H9 (cell line): ENCODE data around the gene LRRFIP1. TPM values are rescaled to one million over a fixed set of nuclear protein-coding genes. Genes with fewer than 3 reads are reported as not detected.

Source experiments
- DNase-seq: peaks from one replicate; pipeline ENCODE4 v3.0.0-alpha.2; 2017
- H2AFZ ChIP-seq: one replicate; pipeline ENCODE4 v1.6.1; 2013; ENCODE audit warnings: mild to moderate bottlenecking, low read length, control low read depth, moderate library complexity
- H2AK5ac ChIP-seq: 2 replicates; pipeline ENCODE4 v1.6.1; 2013; ENCODE audit warnings: low read length, control low read depth, mixed read lengths; ENCODE audit not compliant: insufficient read length
- H2BK120ac ChIP-seq: one replicate; pipeline ENCODE4 v1.6.1; 2013; ENCODE audit warnings: low read depth, mild to moderate bottlenecking, low read length, control low read depth, inconsistent platforms; ENCODE audit not compliant: poor library complexity, severe bottlenecking
- H2BK12ac ChIP-seq: 2 replicates; pipeline ENCODE4 v1.6.1; 2013; ENCODE audit warnings: low read length, control low read depth, mixed read lengths, low read depth; ENCODE audit not compliant: insufficient read length
- H2BK15ac ChIP-seq: 2 replicates; pipeline ENCODE4 v1.6.1; 2013; ENCODE audit warnings: low read depth, low read length, control low read depth
- H2BK20ac ChIP-seq: one replicate; pipeline ENCODE4 v1.6.1; 2013; ENCODE audit warnings: low read depth, mild to moderate bottlenecking, low read length, control low read depth, inconsistent platforms; ENCODE audit not compliant: poor library complexity, severe bottlenecking
- H2BK5ac ChIP-seq: 2 replicates; pipeline ENCODE4 v1.6.1; 2013; ENCODE audit warnings: low read length, control low read depth, mixed read lengths; ENCODE audit not compliant: insufficient read length
- H3K14ac ChIP-seq: 2 replicates; pipeline ENCODE4 v1.6.1; 2013; ENCODE audit warnings: low read length, control low read depth; ENCODE audit not compliant: insufficient read depth
- H3K18ac ChIP-seq: 2 replicates; pipeline ENCODE4 v1.6.1; 2013; ENCODE audit warnings: low read depth, mild to moderate bottlenecking, mixed read lengths, low read length, control low read depth; ENCODE audit not compliant: insufficient read length
- H3K23ac ChIP-seq: 2 replicates; pipeline ENCODE4 v1.6.1; 2013; ENCODE audit warnings: low read length, control low read depth, mixed read lengths, low read depth; ENCODE audit not compliant: insufficient read length
- H3K23me2 ChIP-seq: 2 replicates; pipeline ENCODE4 v1.6.1; 2013; ENCODE audit warnings: low read depth, mild to moderate bottlenecking, mixed read lengths, low read length, control low read depth; ENCODE audit not compliant: insufficient read length, poor library complexity, severe bottlenecking
- H3K27ac ChIP-seq: 2 replicates; pipeline ENCODE4 v1.5.1; 2013; ENCODE audit warnings: low read length, control low read depth, mixed read lengths, low read depth; ENCODE audit not compliant: insufficient read length
- H3K27me3 ChIP-seq: 2 replicates; pipeline ENCODE4 v1.6.1; 2013; ENCODE audit warnings: low read length, control low read depth, inconsistent platforms; ENCODE audit not compliant: insufficient read depth
- H3K4ac ChIP-seq: 2 replicates; pipeline ENCODE4 v1.6.1; 2013; ENCODE audit warnings: low read depth, mild to moderate bottlenecking, control low read depth, inconsistent platforms, low read length, moderate library complexity
- H3K4me1 ChIP-seq: 2 replicates; pipeline ENCODE4 v1.6.1; 2013; ENCODE audit warnings: low read length, control low read depth, inconsistent platforms; ENCODE audit not compliant: insufficient read depth
- H3K4me2 ChIP-seq: 2 replicates; pipeline ENCODE4 v1.6.1; 2013; ENCODE audit warnings: low read length, control low read depth, mixed read lengths; ENCODE audit not compliant: insufficient read length, insufficient read depth
- H3K56ac ChIP-seq: 2 replicates; pipeline ENCODE4 v1.6.1; 2013; ENCODE audit warnings: low read depth, mild to moderate bottlenecking, mixed read lengths, low read length, control low read depth; ENCODE audit not compliant: insufficient read length
- H3K79me1 ChIP-seq: 2 replicates; pipeline ENCODE4 v1.6.1; 2013; ENCODE audit warnings: low read depth, mild to moderate bottlenecking, moderate library complexity, low read length, control low read depth, inconsistent platforms; ENCODE audit not compliant: insufficient read depth, poor library complexity, severe bottlenecking
- H3K79me2 ChIP-seq: 2 replicates; pipeline ENCODE4 v1.6.1; 2013; ENCODE audit warnings: low read length, control low read depth, inconsistent platforms; ENCODE audit not compliant: insufficient read depth
- H3K9ac ChIP-seq: 2 replicates; pipeline ENCODE4 v1.6.1; 2013; ENCODE audit warnings: low read length, control low read depth, mixed read lengths; ENCODE audit not compliant: insufficient read length; ENCODE audit errors: extremely low read depth
- H3K9me3 ChIP-seq: one replicate; pipeline ENCODE4 v1.6.1; 2013; ENCODE audit warnings: low read depth, low read length, inconsistent platforms; ENCODE audit not compliant: control insufficient read depth
- H3T11ph ChIP-seq: one replicate; pipeline ENCODE4 v1.6.1; 2013; ENCODE audit warnings: mild to moderate bottlenecking, low read length, control low read depth, inconsistent platforms
- H4K20me1 ChIP-seq: one replicate; pipeline ENCODE4 v1.6.1; 2013; ENCODE audit not compliant: control insufficient read depth, insufficient read length, insufficient read depth
- H4K5ac ChIP-seq: 2 replicates; pipeline ENCODE4 v1.6.1; 2013; ENCODE audit warnings: low read depth, mild to moderate bottlenecking, mixed read lengths, low read length, control low read depth; ENCODE audit not compliant: insufficient read length
- H4K8ac ChIP-seq: replicated peaks from 2 replicates; pipeline ENCODE4 v1.6.1; 2013; ENCODE audit warnings: low read length, control low read depth, mixed read lengths, low read depth; ENCODE audit not compliant: insufficient read length
- H4K91ac ChIP-seq: 2 replicates; pipeline ENCODE4 v1.6.1; 2013; ENCODE audit warnings: low read depth, mild to moderate bottlenecking, moderate library complexity, mixed read lengths, low read length, control low read depth; ENCODE audit not compliant: insufficient read length
- H3K27ac Mint-ChIP-seq, 3 experiments: 2 replicates in 2 of 3; 3 replicates in 1 of 3; pipeline ENCODE4 v1.8.0; 2020 to 2021; ENCODE audit warnings: mixed read lengths in 3 of 3, mild to moderate bottlenecking in 1 of 3, moderate library complexity in 1 of 3
- H3K27me3 Mint-ChIP-seq: 2 replicates; pipeline ENCODE4 v1.8.0; 2021; ENCODE audit warnings: low read depth, mild to moderate bottlenecking, moderate library complexity, mixed read lengths
- H3K36me3 Mint-ChIP-seq, 3 experiments: 2 replicates in 2 of 3; 3 replicates in 1 of 3; pipeline ENCODE4 v1.8.0; 2020 to 2021; ENCODE audit warnings: low read depth in 3 of 3, mixed read lengths in 3 of 3; ENCODE audit not compliant: insufficient read depth in 1 of 3
- H3K4me1 Mint-ChIP-seq, 2 experiments: 2 replicates each; pipeline ENCODE4 v1.8.0; 2020; ENCODE audit warnings: mixed read lengths in 2 of 2
- H3K4me3 Mint-ChIP-seq, 2 experiments: 2 replicates in 1 of 2; 3 replicates in 1 of 2; pipeline ENCODE4 v1.8.0; 2020 to 2021; ENCODE audit warnings: mild to moderate bottlenecking in 2 of 2, mixed read lengths in 2 of 2, moderate library complexity in 1 of 2
- H3K9me3 Mint-ChIP-seq, 2 experiments: 2 replicates in 1 of 2; 3 replicates in 1 of 2; pipeline ENCODE4 v1.8.0; 2020; ENCODE audit warnings: mild to moderate bottlenecking in 2 of 2, mixed read lengths in 2 of 2, moderate library complexity in 1 of 2
- WGBS: extraction: QIAGEN DNeasy Blood & Tissue Kit; methylation state at CpG from one replicate; pipeline ENCODE4 v1.1.7; 2013; ENCODE audit warnings: missing lambda C conversion rate, low lambda C conversion rate, mixed read lengths; ENCODE audit not compliant: insufficient read length; ENCODE audit errors: extremely low coverage; 5-methylcytosine and 5-hydroxymethylcytosine counted together
- total RNA-seq: library from RNA; stranded (reverse); gene quantifications from 2 replicates; pipeline ENCODE4 v1.2.1, GENCODE V29; 2021
- TF ChIP-seq, protein P1 (sequence below): fragments of 200-600 bp; sonication (generic); conservative IDR thresholded peaks from 3 replicates; pipeline ENCODE4 v1.8.0; 2021; ENCODE audit warnings: antibody characterized with exemption, mild to moderate bottlenecking

The LRRFIP1 gene
- total RNA-seq, 1 experiment from 2014 or later = 38.5 TPM

DNA sequence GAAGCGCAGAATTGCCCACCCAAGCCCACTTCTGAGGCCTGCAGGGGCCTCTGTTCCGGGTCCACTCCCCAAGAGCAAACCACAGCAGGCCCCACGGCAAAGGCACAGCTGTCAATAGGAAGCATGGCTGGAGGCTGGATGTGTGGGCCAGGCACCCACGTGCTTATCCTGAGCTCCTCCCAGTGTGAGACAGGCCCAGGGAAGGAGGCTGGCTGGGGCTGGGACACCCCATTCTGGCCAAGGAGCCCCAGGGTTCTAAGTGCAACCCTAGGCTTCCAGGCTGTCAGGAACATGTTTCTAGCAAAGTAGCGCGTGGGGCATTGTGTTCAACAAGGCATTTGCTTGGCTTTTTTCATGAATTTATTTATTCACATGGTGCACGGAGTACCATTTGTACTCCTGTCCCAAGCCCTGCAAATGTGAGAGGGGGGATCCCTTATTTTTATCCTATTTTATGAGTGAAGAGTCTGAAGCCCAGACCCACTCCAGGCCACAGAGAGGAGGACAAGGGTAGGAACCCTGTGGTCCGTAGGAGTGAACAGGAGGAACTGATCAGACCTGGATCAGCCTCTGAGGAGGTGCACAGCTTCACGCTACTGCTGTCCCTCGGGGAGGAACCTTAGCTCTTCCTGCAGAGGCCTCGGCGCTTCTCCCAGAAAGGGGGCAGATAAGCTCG, 30.7 kb upstream of the LRRFIP1 start:
- H3K27me3 Mint-ChIP-seq = peaks cover 7% of the 10 kb centered on the region
- no CpG with 5 or more reads among the region's 13 CpGs for whole genome bisulfite sequencing
- H2BK20ac ChIP-seq = no peak overlapping the region

More for the DNA sequence above, 30.7 kb upstream of the LRRFIP1 start:
- no peak overlapping the region for H2BK12ac ChIP-seq
- H3K9me3 ChIP-seq = no peaks in the 10 kb centered on the region
- no peak overlapping the region for H2BK15ac ChIP-seq
- no peaks in the 10 kb centered on the region for H3K79me1 ChIP-seq
- no peak overlapping the region for H4K5ac ChIP-seq
- no peak overlapping the region; a peak in 1 of 7 replicates for H3K27ac Mint-ChIP-seq
- H3K4me1 ChIP-seq = peaks cover 14% of the 10 kb centered on the region; the same call in 1 of the 2 replicates
- no peak for DNase-seq
- no peak overlapping the region for H3K4me3 Mint-ChIP-seq
- peaks cover 66 to 78% of the 10 kb centered on the region in 2 experiments for H3K4me1 Mint-ChIP-seq
- H3K56ac ChIP-seq = no peak overlapping the region
- no peak overlapping the region for H3T11ph ChIP-seq
- H4K8ac ChIP-seq = no peak overlapping the region
- TF ChIP-seq, protein P1, sequence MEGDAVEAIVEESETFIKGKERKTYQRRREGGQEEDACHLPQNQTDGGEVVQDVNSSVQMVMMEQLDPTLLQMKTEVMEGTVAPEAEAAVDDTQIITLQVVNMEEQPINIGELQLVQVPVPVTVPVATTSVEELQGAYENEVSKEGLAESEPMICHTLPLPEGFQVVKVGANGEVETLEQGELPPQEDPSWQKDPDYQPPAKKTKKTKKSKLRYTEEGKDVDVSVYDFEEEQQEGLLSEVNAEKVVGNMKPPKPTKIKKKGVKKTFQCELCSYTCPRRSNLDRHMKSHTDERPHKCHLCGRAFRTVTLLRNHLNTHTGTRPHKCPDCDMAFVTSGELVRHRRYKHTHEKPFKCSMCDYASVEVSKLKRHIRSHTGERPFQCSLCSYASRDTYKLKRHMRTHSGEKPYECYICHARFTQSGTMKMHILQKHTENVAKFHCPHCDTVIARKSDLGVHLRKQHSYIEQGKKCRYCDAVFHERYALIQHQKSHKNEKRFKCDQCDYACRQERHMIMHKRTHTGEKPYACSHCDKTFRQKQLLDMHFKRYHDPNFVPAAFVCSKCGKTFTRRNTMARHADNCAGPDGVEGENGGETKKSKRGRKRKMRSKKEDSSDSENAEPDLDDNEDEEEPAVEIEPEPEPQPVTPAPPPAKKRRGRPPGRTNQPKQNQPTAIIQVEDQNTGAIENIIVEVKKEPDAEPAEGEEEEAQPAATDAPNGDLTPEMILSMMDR = no peak
- no peak overlapping the region for H4K91ac ChIP-seq
- H3K36me3 Mint-ChIP-seq = no peaks in the 10 kb centered on the region; a peak in 2 of 7 replicates
- no peak overlapping the region for H3K27ac ChIP-seq
- H3K9ac ChIP-seq = no peak overlapping the region
- H3K4me2 ChIP-seq = no peak overlapping the region
- no peaks in the 10 kb centered on the region for H3K23me2 ChIP-seq
- H3K4ac ChIP-seq = no peak overlapping the region
- no peak overlapping the region for H2AK5ac ChIP-seq
- H3K9me3 Mint-ChIP-seq = no peaks in the 10 kb centered on the region
- no peak overlapping the region for H2AFZ ChIP-seq
- no peak overlapping the region for H3K18ac ChIP-seq
- no peak overlapping the region for H3K14ac ChIP-seq
- H2BK5ac ChIP-seq = no peak overlapping the region
- no peaks in the 10 kb centered on the region for H4K20me1 ChIP-seq
- H3K79me2 ChIP-seq = no peaks in the 10 kb centered on the region
- H2BK120ac ChIP-seq = no peak overlapping the region
- no peak overlapping the region for H3K23ac ChIP-seq
- H3K27me3 ChIP-seq = no peaks in the 10 kb centered on the region
